Measurements from ENCODE around the gene BSN.
A peak's percentile ranks its signal among the peaks of the same experiment; 100 is the strongest.

The BSN gene

GRCh38 chr3:49533786-49534519 lies 20.3 kb upstream of the BSN start:
- no peak overlapping the region for H3K27ac ChIP-seq (ENCODE audit: extremely low read depth, low read depth, low read length)
- H3K4me3 ChIP-seq (ENCODE audit: low read depth, low read length) = no peak overlapping the region
- ChIA-PET CTCF (interaction anchor here (0.9 kb wide), 1 partner anchor 33 kb away, joined by 4 read pairs; no protein-coding TSS in a partner anchor), POLR2A (no interaction called here)
- H3K4me1 ChIP-seq (ENCODE audit: control insufficient read depth, insufficient read depth, low read length) = no peaks in the 10 kb centered on the region
- H3K9me3 ChIP-seq (ENCODE audit: control insufficient read depth, insufficient read depth, low read depth, low read length) = no peaks in the 10 kb centered on the region
- H3K36me3 ChIP-seq (ENCODE audit: control insufficient read depth in 2 of 2, insufficient read depth in 1 of 2, low read length in 2 of 2) = peaks cover 0 to 47% of the 10 kb centered on the region in 2 experiments; a peak in 1 of 3 replicates
- TF ChIP-seq ZNF280D (tag by site-specific recombination; IDR thresholded peaks at IDR 0.05) = no peak
- no peak for TF ChIP-seq ZNF169 (tag by site-specific recombination; IDR thresholded peaks at IDR 0.05)
- no peak for TF ChIP-seq ZNF514 (tag by site-specific recombination; IDR thresholded peaks at IDR 0.05)
- TF ChIP-seq ZNF423 (tag by site-specific recombination; IDR thresholded peaks at IDR 0.05) = no peak
- TF ChIP-seq ZXDB (tag by site-specific recombination; IDR thresholded peaks at IDR 0.05) = no peak
- no peak for TF ChIP-seq ZNF2 (tag by site-specific recombination; IDR thresholded peaks at IDR 0.05)
- TF ChIP-seq ZNF155 (tag by site-specific recombination; IDR thresholded peaks at IDR 0.05) = no peak
- TF ChIP-seq ZBTB20 (tag by site-specific recombination; IDR thresholded peaks at IDR 0.05) = no peak
- TF ChIP-seq ZNF211 (tag by site-specific recombination; IDR thresholded peaks at IDR 0.05; ENCODE audit: low read depth) = no peak
- TF ChIP-seq ZNF157 (tag by site-specific recombination; IDR thresholded peaks at IDR 0.05) = no peak

DNA sequence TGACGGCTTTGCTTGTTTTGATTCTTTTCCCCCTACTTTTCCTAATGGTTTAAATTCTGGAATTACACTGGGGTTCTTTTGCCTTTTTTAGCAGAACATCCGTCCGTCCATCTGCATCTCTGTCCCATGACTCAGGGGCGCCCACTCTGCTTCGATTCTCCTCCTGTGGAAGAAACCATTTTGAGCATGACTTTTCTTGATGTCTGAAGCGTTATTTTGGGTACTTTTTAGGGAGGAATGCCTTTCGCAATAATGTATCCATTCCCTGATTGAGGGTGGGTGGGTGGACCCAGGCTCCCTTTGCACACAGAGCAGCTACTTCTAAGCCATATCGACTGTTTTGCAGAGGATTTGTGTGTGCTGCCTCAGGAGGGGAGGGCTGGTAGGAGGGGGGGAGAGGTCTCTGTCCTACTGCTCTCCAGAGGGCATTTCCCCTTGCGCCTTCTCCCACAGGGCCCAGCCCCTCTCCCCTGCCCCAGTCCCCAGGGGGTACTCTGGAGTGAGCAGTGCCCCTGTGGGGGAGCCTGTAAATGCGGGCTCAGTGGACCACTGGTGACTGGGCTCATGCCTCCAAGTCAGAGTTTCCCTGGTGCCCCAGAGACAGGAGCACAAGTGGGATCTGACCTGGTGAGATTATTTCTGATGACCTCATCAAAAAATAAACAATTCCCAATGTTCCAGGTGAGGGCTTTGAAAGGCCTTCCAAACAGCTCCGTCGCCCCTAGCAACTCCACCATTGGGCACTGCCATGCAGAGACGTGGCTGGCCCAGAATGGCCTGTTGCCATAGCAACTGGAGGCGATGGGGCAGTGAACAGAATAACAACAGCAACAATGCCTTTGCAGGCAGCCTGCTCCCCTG lies 19.5 kb upstream of the BSN start:
- ChIA-PET POLR2A (no interaction called here), CTCF (interaction anchor here (0.9 kb wide), 1 partner anchor 32 kb away, joined by 4 read pairs; no protein-coding TSS in a partner anchor)
- Histone ChIP-seq H3K4me3 (ENCODE audit: low read depth, low read length) (no peak overlapping the region), H3K36me3 (ENCODE audit: control insufficient read depth in 2 of 2, insufficient read depth in 1 of 2, low read length in 2 of 2) (peaks cover 0 to 42% of the 10 kb centered on the region in 2 experiments; a peak in 1 of 3 replicates), H3K27ac (ENCODE audit: extremely low read depth, low read depth, low read length) (no peak overlapping the region), H3K9me3 (ENCODE audit: control insufficient read depth, insufficient read depth, low read depth, low read length) (no peaks in the 10 kb centered on the region), H3K4me1 (ENCODE audit: control insufficient read depth, insufficient read depth, low read length) (no peaks in the 10 kb centered on the region)
- peak; percentile 79 for TF ChIP-seq ZIC2 (tag by site-specific recombination; IDR thresholded peaks at IDR 0.05)
- TF ChIP-seq, protein P1, sequence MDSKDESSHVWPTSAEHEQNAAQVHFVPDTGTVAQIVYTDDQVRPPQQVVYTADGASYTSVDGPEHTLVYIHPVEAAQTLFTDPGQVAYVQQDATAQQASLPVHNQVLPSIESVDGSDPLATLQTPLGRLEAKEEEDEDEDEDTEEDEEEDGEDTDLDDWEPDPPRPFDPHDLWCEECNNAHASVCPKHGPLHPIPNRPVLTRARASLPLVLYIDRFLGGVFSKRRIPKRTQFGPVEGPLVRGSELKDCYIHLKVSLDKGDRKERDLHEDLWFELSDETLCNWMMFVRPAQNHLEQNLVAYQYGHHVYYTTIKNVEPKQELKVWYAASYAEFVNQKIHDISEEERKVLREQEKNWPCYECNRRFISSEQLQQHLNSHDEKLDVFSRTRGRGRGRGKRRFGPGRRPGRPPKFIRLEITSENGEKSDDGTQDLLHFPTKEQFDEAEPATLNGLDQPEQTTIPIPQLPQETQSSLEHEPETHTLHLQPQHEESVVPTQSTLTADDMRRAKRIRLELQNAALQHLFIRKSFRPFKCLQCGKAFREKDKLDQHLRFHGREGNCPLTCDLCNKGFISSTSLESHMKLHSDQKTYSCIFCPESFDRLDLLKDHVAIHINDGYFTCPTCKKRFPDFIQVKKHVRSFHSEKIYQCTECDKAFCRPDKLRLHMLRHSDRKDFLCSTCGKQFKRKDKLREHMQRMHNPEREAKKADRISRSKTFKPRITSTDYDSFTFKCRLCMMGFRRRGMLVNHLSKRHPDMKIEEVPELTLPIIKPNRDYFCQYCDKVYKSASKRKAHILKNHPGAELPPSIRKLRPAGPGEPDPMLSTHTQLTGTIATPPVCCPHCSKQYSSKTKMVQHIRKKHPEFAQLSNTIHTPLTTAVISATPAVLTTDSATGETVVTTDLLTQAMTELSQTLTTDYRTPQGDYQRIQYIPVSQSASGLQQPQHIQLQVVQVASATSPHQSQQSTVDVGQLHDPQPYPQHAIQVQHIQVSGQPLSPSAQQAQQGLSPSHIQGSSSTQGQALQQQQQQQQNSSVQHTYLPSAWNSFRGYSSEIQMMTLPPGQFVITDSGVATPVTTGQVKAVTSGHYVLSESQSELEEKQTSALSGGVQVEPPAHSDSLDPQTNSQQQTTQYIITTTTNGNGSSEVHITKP (tag by site-specific recombination; IDR thresholded peaks at IDR 0.05) = 0 out of 2 replicates have a peak, but pooled peaks have one; percentile 27
- peak; percentile 70 for TF ChIP-seq ATF2 (tag by site-specific recombination; IDR thresholded peaks at IDR 0.05; ENCODE audit: low read depth)
- TF ChIP-seq, protein P2, sequence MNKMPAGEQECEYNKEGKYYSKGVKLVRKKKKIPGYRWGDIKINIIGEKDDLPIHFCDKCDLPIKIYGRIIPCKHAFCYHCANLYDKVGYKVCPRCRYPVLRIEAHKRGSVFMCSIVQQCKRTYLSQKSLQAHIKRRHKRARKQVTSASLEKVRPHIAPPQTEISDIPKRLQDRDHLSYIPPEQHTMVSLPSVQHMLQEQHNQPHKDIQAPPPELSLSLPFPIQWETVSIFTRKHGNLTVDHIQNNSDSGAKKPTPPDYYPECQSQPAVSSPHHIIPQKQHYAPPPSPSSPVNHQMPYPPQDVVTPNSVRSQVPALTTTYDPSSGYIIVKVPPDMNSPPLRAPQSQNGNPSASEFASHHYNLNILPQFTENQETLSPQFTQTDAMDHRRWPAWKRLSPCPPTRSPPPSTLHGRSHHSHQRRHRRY (tag by site-specific recombination; IDR thresholded peaks at IDR 0.05) = no peak
- peak; percentile 96 for TF ChIP-seq GLIS1 (tag by site-specific recombination; IDR thresholded peaks at IDR 0.05)
- no peak for TF ChIP-seq ZNF501 (tag by site-specific recombination; IDR thresholded peaks at IDR 0.05)
